ENCODE data around the gene ARL14EPL.

DNA sequence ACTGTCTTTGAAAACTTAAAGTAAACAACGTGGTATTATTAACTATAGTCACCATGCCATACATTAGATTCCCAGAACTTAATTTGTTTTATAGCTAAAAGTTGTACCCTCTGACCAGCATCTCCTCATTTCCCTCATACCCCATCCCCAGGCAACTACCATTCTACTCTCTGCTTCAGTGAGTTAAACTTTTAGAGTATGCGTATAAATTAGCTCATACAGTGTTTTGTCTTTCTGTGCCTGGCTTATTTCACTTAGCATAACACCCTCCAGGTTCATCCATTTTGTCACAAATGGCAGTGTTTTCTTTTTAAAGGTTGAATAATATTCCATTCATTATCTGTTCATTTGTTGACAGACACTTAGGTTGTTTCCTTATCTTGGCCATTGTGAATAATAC is 66.7 kb downstream of the ARL14EPL start:
- TF ChIP-seq, protein P1, sequence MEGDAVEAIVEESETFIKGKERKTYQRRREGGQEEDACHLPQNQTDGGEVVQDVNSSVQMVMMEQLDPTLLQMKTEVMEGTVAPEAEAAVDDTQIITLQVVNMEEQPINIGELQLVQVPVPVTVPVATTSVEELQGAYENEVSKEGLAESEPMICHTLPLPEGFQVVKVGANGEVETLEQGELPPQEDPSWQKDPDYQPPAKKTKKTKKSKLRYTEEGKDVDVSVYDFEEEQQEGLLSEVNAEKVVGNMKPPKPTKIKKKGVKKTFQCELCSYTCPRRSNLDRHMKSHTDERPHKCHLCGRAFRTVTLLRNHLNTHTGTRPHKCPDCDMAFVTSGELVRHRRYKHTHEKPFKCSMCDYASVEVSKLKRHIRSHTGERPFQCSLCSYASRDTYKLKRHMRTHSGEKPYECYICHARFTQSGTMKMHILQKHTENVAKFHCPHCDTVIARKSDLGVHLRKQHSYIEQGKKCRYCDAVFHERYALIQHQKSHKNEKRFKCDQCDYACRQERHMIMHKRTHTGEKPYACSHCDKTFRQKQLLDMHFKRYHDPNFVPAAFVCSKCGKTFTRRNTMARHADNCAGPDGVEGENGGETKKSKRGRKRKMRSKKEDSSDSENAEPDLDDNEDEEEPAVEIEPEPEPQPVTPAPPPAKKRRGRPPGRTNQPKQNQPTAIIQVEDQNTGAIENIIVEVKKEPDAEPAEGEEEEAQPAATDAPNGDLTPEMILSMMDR (IDR thresholded peaks at IDR 0.05; ENCODE audit: insufficient read depth, low read depth, low read length), result no peak
- TF ChIP-seq EZH2 (IDR thresholded peaks at IDR 0.05; ENCODE audit: insufficient read depth, low read length), result no peak
